Epithelial cell of esophagus (primary cell): Measurements from ENCODE around the gene NEAT1.

Experiments used
- DNase-seq: peaks from one replicate; pipeline ENCODE4 v3.0.0; 2010; ENCODE audit warnings: low read depth
- H3K4me3 ChIP-seq: 2 replicates; pipeline ENCODE4 v1.5.1; 2011; ENCODE audit warnings: mild to moderate bottlenecking, low read length, control low read depth
- TF ChIP-seq, protein P1 (sequence below): IDR thresholded peaks from 2 replicates; pipeline ENCODE4 v1.5.1; 2011; ENCODE audit warnings: low read depth, mild to moderate bottlenecking, low read length, control low read depth, inconsistent platforms; ENCODE audit not compliant: insufficient read depth; ENCODE audit errors: missing control alignments

NEAT1 gene

GRCh38 chr11:65378208-65378927, 44.2 kb upstream of the NEAT1 start:
- no peak overlapping the region for H3K4me3 ChIP-seq
- DNase-seq = no peak

GRCh38 chr11:65378928-65379638, 43.5 kb upstream of the NEAT1 start:
- DNase-seq = no peak
- no peak overlapping the region for H3K4me3 ChIP-seq
- TF ChIP-seq, protein P1, sequence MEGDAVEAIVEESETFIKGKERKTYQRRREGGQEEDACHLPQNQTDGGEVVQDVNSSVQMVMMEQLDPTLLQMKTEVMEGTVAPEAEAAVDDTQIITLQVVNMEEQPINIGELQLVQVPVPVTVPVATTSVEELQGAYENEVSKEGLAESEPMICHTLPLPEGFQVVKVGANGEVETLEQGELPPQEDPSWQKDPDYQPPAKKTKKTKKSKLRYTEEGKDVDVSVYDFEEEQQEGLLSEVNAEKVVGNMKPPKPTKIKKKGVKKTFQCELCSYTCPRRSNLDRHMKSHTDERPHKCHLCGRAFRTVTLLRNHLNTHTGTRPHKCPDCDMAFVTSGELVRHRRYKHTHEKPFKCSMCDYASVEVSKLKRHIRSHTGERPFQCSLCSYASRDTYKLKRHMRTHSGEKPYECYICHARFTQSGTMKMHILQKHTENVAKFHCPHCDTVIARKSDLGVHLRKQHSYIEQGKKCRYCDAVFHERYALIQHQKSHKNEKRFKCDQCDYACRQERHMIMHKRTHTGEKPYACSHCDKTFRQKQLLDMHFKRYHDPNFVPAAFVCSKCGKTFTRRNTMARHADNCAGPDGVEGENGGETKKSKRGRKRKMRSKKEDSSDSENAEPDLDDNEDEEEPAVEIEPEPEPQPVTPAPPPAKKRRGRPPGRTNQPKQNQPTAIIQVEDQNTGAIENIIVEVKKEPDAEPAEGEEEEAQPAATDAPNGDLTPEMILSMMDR = no peak

More at GRCh38 chr11:65378208-65378927, 44.2 kb upstream of the NEAT1 start:
- TF ChIP-seq, protein P1 = no peak

DNA sequence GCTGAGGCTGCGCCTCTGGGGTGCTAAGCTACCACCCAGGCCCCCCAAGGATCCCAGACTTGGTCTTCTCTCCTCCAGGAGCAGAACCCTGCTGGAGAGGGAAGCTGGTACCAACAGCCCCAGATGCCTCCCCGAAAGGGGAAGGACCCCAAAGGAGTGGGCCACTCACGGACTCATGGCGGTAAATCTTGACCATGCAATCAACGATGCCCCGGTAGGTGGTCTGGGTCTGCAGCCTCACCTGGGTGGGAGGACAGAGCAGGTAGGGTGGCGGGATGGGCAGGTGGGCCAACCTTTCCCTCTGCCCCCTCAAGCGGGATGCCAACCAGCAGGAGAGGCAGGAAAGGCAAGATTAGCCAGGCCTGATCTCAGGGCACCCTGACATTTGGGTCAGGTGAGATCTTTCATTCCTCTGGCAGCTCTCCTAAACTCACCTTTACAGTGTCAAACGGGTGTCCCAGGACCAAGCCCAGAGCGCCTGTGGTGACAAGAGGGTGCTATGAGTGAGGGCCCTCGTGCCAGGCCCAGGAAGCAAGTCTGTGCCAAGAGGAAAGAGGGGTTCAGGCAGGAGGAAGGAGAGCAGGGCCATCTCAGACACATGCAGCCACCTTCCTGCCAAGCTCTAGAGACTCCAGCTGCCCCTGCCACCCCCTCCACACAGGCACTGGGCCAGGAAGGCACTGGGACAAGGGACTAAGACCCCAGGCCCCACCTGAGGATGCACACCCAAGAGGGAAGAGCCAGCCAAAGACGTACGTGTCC, 42.7 kb upstream of the NEAT1 start:
- TF ChIP-seq, protein P1 = no peak
- no peak for DNase-seq
- H3K4me3 ChIP-seq = no peak overlapping the region

GRCh38 chr11:65380460-65381119, 42.0 kb upstream of the NEAT1 start:
- DNase-seq = no peak
- no peak overlapping the region for H3K4me3 ChIP-seq
- TF ChIP-seq, protein P1 = no peak

GRCh38 chr11:65381716-65382032, 40.9 kb upstream of the NEAT1 start:
- peak; percentile 91 for DNase-seq
- TF ChIP-seq, protein P1 = no peak
- peak overlapping the region; percentile 26 for H3K4me3 ChIP-seq

DNA sequence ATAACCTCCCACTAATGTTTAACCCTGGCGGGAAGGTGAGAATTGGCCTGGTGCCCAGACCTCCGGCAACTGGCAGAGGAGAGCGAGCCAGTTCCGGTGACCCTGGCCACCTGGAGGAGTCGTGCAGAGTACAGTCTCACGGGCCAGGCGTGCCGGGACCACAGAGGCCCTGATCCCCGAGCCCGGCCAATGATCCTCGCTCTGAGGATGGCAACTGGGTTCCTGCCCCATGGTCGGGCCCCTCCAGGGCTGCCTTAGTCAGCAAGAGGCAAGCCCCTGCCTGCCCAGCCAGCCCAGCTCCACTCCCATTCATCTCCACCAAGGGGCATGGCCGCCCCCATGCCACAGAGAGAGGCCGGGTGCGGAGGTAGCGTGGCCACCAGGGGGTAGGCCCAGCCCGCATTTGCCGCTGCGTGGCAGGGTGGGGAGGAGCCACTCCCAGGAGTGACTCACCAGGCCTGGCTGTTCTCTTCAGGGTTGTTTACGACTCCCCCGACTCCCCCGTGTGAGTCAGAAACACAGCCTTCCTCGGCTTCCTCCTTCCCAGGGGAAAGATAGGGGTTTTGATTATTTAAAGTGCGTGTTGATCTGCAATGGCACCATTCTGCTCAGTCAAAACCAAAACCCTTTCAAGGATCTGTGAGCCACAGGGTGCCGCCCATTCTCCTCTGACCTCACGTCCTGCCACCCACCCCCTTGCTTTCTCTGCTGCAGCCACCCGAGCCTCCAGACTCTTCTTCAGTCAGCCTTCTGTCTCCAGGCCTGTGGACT, 40.4 kb upstream of the NEAT1 start, which contains the start of gene SLC25A45:
Gene SLC25A45, minus strand, starts transcription at position 614 of the 771 bp plus-strand sequence. CDS start 695 bp downstream, outside the sequence.
- H3K4me3 ChIP-seq = peak within 1 kb of the TSS; percentile 31

More for the DNA sequence above, 40.4 kb upstream of the NEAT1 start, which contains the start of gene SLC25A45:
- TF ChIP-seq, protein P1 = peak; percentile 74
- DNase-seq = peak; percentile 100
